Adrenal gland (tissue), 12 donors: ENCODE measurements around the gene NR2F2. TPM values are rescaled to one million over a fixed set of nuclear protein-coding genes. Genes with fewer than 3 reads are reported as not detected.

Experiments
- DNase-seq, 7 donors: peaks; one replicate each; pipeline ENCODE4 v3.0.0-alpha.2; 2019 to 2020
- H3K27ac ChIP-seq, 5 donors: fragments of 200-600 bp; sonication (generic) in 4 of 5; 1 replicate in 3 of 5; 2 replicates in 2 of 5; pipeline versions ENCODE4 v1.5.1 to v1.8.0; 2016 to 2020; ENCODE audit warnings: mild to moderate bottlenecking in 1 of 5
- H3K27me3 ChIP-seq: fragments of 200-600 bp; 2 replicates; pipeline ENCODE4 v1.8.0; 2021
- H3K36me3 ChIP-seq, 2 donors: fragments of 200-600 bp; replicated peaks in 1 of 2; 1 replicate in 1 of 2; 2 replicates in 1 of 2; pipeline versions ENCODE4 v1.5.1 to v1.8.0; 2018 to 2022
- H3K4me1 ChIP-seq, 2 donors: fragments of 200-600 bp; replicated peaks in 1 of 2; 1 replicate in 1 of 2; 2 replicates in 1 of 2; pipeline versions ENCODE4 v1.5.1 to v1.8.0; 2018 to 2021
- H3K4me3 ChIP-seq, 4 donors: fragments of 200-600 bp; sonication (generic) in 3 of 4; one replicate each; pipeline ENCODE4 v1.5.1; 2016 to 2018
- H3K9me3 ChIP-seq, 3 donors: fragments of 200-600 bp; sonication (generic) in 1 of 3; replicated peaks in 1 of 3; 1 replicate in 2 of 3; 2 replicates in 1 of 3; pipeline versions ENCODE4 v1.5.1 to v1.8.0; 2016 to 2021
- POLR2A ChIP-seq, 2 donors: fragments of 450-650 bp; IDR thresholded peaks; one replicate each; pipeline ENCODE4 v1.6.1; 2017; ENCODE audit warnings: antibody characterized with exemption in 2 of 2, mild to moderate bottlenecking in 2 of 2, moderate library complexity in 1 of 2
- WGBS, 4 donors: extraction: QIAGEN DNeasy Blood & Tissue Kit in 2 of 4; methylation state at CpG; one replicate each; pipeline versions ENCODE4 v1.1.5 to v1.1.7; 2013 to 2017; 5-methylcytosine and 5-hydroxymethylcytosine counted together
- intact Hi-C, 2 donors: fragments of 100-400 bp; cut with DNase I; formaldehyde crosslinking; loops; one replicate each; pipeline versions ENCODE4 v1.14.1 to v1.15.0; 2022 to 2023
- polyA plus RNA-seq, 3 donors: library from polyadenylated mRNA; stranded (reverse); fragments of 200-250 nt in 2 of 3; fragments of 350-450 nt in 1 of 3; fragmentation: Illumina TruSeq in 1 of 3; extraction: RNeasy Lipid Tissue Mini Kit (QIAGEN cat#74804) in 1 of 3; gene quantifications; one replicate each; pipeline ENCODE4 v1.2.3, GENCODE V29; 2013 to 2014
- total RNA-seq, 9 donors: library from RNA; depleted of rRNA in 4 of 9; stranded (reverse); fragments of >200 nt in 4 of 9; fragments of 120-200 nt in 1 of 9; fragmentation: NEBNext Ultra II Directional in 1 of 9; extraction: Animal tissue kit (Norgen Biotek cat#: 25700) in 1 of 9; gene quantifications; one replicate each; pipeline versions ENCODE4 v1.1.0 to v1.2.4, GENCODE V29; 2013 to 2023
- TF ChIP-seq, protein P1 (sequence below), 6 experiments: fragments of 450-650 bp in 4 of 6; fragments of 200-600 bp in 2 of 6; sonication (generic) in 1 of 6; IDR thresholded peaks; 1 replicate in 5 of 6; 2 replicates in 1 of 6; pipeline versions ENCODE4 v1.5.1 to v1.8.0; 2016 to 2021; ENCODE audit warnings: antibody characterized with exemption in 6 of 6, mild to moderate bottlenecking in 2 of 6, moderate library complexity in 1 of 6
- donor health status: healthy with polysubstance abuse.
- donor health status: Bipolar disorder and iron deficiency.
- donor health status: DM: yes; HTN: yes; CAD: no.
- donor health status: DM: no; HTN: no; CAD: no.
- donor health status: DM: no; HTN: no; CAD: no.
- donor health status: DM: yes; HTN: yes; CAD: no.

Gene NR2F2
- total and polyA plus RNA-seq, 12 donors, result 13.9 to 113 (median 47.1) TPM

- WGBS, 4 donors, result 0 to 3% (median 2%) methylated on average over 34 to 67 of the region's 67 CpGs
- DNase-seq, result peak; percentile 47 to 70 (median 51)
- peak in 1 of 2 donors; percentile 43 for TF ChIP-seq POLR2A (IDR thresholded peaks at IDR 0.05)
- TF ChIP-seq, protein P1, sequence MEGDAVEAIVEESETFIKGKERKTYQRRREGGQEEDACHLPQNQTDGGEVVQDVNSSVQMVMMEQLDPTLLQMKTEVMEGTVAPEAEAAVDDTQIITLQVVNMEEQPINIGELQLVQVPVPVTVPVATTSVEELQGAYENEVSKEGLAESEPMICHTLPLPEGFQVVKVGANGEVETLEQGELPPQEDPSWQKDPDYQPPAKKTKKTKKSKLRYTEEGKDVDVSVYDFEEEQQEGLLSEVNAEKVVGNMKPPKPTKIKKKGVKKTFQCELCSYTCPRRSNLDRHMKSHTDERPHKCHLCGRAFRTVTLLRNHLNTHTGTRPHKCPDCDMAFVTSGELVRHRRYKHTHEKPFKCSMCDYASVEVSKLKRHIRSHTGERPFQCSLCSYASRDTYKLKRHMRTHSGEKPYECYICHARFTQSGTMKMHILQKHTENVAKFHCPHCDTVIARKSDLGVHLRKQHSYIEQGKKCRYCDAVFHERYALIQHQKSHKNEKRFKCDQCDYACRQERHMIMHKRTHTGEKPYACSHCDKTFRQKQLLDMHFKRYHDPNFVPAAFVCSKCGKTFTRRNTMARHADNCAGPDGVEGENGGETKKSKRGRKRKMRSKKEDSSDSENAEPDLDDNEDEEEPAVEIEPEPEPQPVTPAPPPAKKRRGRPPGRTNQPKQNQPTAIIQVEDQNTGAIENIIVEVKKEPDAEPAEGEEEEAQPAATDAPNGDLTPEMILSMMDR (IDR thresholded peaks at IDR 0.05), result no peak
- intact Hi-C loops, result no loop called here
- Histone ChIP-seq H3K4me3 (peak overlapping the region; percentile 81 to 91 (median 85)), H3K36me3 (peaks cover 0 to 37% of the 10 kb centered on the region in 2 donors), H3K4me1 (peaks cover 13 to 15% of the 10 kb centered on the region in 2 donors), H3K27ac (peak overlapping the region; percentile 78 to 95 (median 94)), H3K27me3 (no peaks in the 10 kb centered on the region), H3K9me3 (no peaks in the 10 kb centered on the region)
These were observed 2.9 kb downstream of the NR2F2 start for GRCh38 chr15:96333131-96334016.

- Histone ChIP-seq H3K27me3 (no peaks in the 10 kb centered on the region), H3K4me3 (peak overlapping the region in 3 of 4 donors; percentile 81 to 91 (median 82)), H3K27ac (peak overlapping the region; percentile 78 to 95 (median 94)), H3K9me3 (no peaks in the 10 kb centered on the region), H3K4me1 (peaks cover 15% of the 10 kb centered on the region in 2 donors), H3K36me3 (peaks cover 0 to 39% of the 10 kb centered on the region in 2 donors)
- WGBS, 4 donors, result 2 to 20% (median 9%) methylated on average over 1 to 49 of the region's 49 CpGs
- intact Hi-C loops, result no loop called here
- DNase-seq, result peak; percentile 10 to 55 (median 25)
- no peak for TF ChIP-seq POLR2A (IDR thresholded peaks at IDR 0.05)
- TF ChIP-seq, protein P1 (IDR thresholded peaks at IDR 0.05), result no peak
These were observed 3.7 kb downstream of the NR2F2 start for GRCh38 chr15:96334017-96334704.

DNA sequence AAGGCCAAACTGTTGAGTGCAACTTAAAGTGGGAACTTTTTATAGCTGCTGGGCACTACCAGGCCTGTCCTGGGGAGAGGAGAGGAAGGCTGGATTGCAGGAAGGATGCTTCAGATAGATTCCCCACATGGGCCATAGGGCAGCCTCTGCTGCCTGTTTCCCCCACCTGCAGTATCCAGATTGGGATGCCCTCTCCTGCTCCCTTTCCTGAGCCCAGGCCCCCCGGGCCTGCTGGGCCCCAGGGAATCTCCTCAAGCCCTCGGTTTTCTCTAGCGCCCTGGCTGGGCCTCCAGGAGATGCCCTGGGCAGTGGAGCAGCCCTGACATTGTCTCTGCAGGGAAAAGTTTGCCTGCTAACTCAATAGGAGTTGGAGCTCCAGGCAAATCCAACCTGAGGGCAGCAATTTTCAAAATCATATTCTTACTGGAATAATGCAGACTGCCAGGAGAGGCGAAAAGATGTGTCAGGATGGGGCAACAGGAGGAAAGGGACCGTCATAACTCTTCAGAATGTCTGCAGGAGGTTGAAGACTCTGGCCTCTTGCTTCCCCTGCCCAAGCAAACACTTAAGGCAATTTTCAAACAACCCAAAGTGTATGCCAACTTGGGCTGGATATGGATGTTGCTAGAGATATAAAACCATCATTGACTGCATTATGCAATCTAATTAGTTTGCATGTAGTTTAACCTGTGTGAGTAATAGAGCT is 4.4 kb downstream of the NR2F2 start:
- H3K36me3 ChIP-seq, result peaks cover 0 to 43% of the 10 kb centered on the region in 2 donors
- intact Hi-C loops, result no loop called here

More for the DNA sequence above, 4.4 kb downstream of the NR2F2 start:
- H3K4me3 ChIP-seq, result peak overlapping the region in 3 of 4 donors; percentile 81 to 91 (median 82)
- DNase-seq, result peak in 5 of 7 donors; percentile 7 to 28 (median 22)
- H3K27me3 ChIP-seq, result no peaks in the 10 kb centered on the region
- H3K4me1 ChIP-seq, result peaks cover 15 to 22% of the 10 kb centered on the region in 2 donors
- 20 to 29% (median 23%) methylated on average over 2 to 5 of the region's 5 CpGs for WGBS, 4 donors
- TF ChIP-seq, protein P1 (IDR thresholded peaks at IDR 0.05), result no peak
- no peak for TF ChIP-seq POLR2A (IDR thresholded peaks at IDR 0.05)
- no peaks in the 10 kb centered on the region for H3K9me3 ChIP-seq
- H3K27ac ChIP-seq, result peak overlapping the region; percentile 78 to 95 (median 94)
